ENCODE data around the gene COL6A2.

- TF ChIP-seq CTCF (IDR thresholded peaks at IDR 0.05 in 8 of 11, conservative IDR thresholded peaks at IDR 0.05 in 3 of 11) (no peak), POLR2AphosphoS5 (IDR thresholded peaks at IDR 0.05) (no peak)
Measured at GRCh38 chr21:46114963-46115362, 17.1 kb downstream of the COL6A2 start.

Measured in spleen (tissue), 7 donors.